Endothelial cell (in vitro differentiated cells): ENCODE measurements around the gene SLC22A23. TPM values are rescaled to one million over a fixed set of nuclear protein-coding genes. Genes with fewer than 3 reads are reported as not detected.

Source experiments
- DNase-seq: peaks from one replicate; pipeline ENCODE4 v3.0.0; 2021; ENCODE audit warnings: low spot score
- H3K27ac Mint-ChIP-seq: one replicate; pipeline ENCODE4 v1.8.0; 2021; ENCODE audit warnings: mixed read lengths, inconsistent platforms; ENCODE audit not compliant: unreplicated experiment
- H3K27me3 Mint-ChIP-seq: one replicate; pipeline ENCODE4 v1.8.0; 2021; ENCODE audit warnings: mild to moderate bottlenecking, moderate library complexity, mixed read lengths, inconsistent platforms; ENCODE audit not compliant: unreplicated experiment
- H3K36me3 Mint-ChIP-seq: one replicate; pipeline ENCODE4 v1.8.0; 2021; ENCODE audit warnings: mild to moderate bottlenecking, low read depth, mixed read lengths, inconsistent platforms; ENCODE audit not compliant: unreplicated experiment
- H3K4me1 Mint-ChIP-seq: one replicate; pipeline ENCODE4 v1.8.0; 2021; ENCODE audit warnings: mild to moderate bottlenecking, mixed read lengths, inconsistent platforms; ENCODE audit not compliant: unreplicated experiment
- H3K4me3 Mint-ChIP-seq: one replicate; pipeline ENCODE4 v1.8.0; 2021; ENCODE audit warnings: mild to moderate bottlenecking, mixed read lengths, inconsistent platforms; ENCODE audit not compliant: unreplicated experiment
- H3K9me3 Mint-ChIP-seq: one replicate; pipeline ENCODE4 v1.8.0; 2021; ENCODE audit warnings: mixed read lengths, inconsistent platforms; ENCODE audit not compliant: unreplicated experiment
- total RNA-seq: library from RNA; stranded (reverse); fragmentation: NEBNext Ultra II Directional; extraction: Animal tissue kit (Norgen Biotek cat#: 25700); gene quantifications from one replicate; pipeline ENCODE4 v1.2.1, GENCODE V29; 2021; ENCODE audit not compliant: unreplicated experiment
- TF ChIP-seq, protein P1 (sequence below): fragments of 200-600 bp; sonication (generic); IDR thresholded peaks from one replicate; pipeline ENCODE4 v1.5.0; 2021; ENCODE audit warnings: antibody characterized with exemption; ENCODE audit not compliant: unreplicated experiment

SLC22A23 gene
- total RNA-seq, 1 donor from 2014 or later, result 72.7 TPM

DNA sequence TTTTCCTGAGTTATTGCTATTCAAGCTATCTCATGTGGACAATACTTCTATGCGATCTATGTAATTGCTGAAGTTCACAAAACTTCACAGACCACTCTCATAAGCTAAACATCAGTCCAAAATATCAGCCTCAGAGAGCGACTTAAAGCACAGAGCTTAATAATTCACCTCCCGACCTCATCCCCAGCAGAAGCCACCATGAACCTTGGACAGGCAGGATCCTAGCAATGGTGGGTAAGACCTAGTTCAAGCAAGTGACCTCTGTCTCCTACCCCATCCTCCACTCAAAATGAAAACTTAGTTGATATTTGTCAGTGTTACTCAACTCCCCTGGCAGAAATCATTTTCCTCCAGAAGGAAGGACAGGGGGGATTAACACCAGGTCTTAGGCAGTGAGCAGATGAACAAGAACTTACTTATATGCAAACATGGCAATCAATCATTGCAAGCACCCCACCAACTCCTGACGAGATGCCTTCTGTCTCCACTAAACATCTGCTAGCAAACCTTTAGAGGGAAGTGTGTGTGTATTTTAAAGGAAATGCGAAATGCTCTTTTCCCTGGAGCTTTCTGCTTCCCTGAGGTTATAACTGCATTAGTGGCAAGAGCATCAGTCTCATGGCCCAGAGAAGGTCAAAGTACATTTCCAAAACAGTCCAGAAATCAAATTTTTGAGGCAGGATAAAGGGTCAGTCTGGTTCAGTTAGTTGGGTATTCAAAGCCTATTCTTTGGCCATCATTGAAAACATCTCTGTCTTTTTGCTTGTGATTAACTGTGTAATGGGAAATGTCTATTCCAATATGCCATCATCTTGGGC lies 90.0 kb downstream of the SLC22A23 start:
- DNase-seq, result no peak
- peaks cover 6% of the 10 kb centered on the region for H3K4me1 Mint-ChIP-seq
- peaks cover 11% of the 10 kb centered on the region for H3K36me3 Mint-ChIP-seq
- H3K9me3 Mint-ChIP-seq, result no peaks in the 10 kb centered on the region
- H3K27me3 Mint-ChIP-seq, result peaks cover 4% of the 10 kb centered on the region
- TF ChIP-seq, protein P1, sequence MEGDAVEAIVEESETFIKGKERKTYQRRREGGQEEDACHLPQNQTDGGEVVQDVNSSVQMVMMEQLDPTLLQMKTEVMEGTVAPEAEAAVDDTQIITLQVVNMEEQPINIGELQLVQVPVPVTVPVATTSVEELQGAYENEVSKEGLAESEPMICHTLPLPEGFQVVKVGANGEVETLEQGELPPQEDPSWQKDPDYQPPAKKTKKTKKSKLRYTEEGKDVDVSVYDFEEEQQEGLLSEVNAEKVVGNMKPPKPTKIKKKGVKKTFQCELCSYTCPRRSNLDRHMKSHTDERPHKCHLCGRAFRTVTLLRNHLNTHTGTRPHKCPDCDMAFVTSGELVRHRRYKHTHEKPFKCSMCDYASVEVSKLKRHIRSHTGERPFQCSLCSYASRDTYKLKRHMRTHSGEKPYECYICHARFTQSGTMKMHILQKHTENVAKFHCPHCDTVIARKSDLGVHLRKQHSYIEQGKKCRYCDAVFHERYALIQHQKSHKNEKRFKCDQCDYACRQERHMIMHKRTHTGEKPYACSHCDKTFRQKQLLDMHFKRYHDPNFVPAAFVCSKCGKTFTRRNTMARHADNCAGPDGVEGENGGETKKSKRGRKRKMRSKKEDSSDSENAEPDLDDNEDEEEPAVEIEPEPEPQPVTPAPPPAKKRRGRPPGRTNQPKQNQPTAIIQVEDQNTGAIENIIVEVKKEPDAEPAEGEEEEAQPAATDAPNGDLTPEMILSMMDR, result no peak
- no peak overlapping the region for H3K27ac Mint-ChIP-seq
- no peak overlapping the region for H3K4me3 Mint-ChIP-seq

DNA sequence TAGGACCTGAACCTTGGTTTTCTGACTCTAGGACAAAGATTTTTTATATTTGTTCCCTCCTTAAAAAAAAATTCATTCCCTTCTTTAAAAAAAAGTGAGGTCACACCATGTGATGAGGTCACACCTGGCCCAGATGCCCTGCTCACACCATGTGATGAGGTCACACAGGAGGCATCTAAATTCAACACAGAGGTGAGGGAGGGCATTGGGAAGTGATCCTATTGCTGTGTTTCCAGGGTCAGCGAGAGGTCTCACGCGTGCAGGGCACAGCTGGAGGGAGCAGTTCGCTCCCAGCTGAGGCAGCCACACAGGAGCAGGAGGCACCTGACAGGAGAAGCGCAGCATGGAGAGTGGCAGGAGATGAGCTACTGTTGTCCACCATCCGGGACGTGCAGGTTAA lies 92.5 kb downstream of the SLC22A23 start:
- peaks cover 9% of the 10 kb centered on the region for H3K4me1 Mint-ChIP-seq
- H3K27ac Mint-ChIP-seq, result no peak overlapping the region
- peaks cover 4% of the 10 kb centered on the region for H3K27me3 Mint-ChIP-seq
- TF ChIP-seq, protein P1, result no peak
- no peak for DNase-seq
- no peak overlapping the region for H3K4me3 Mint-ChIP-seq
- H3K36me3 Mint-ChIP-seq, result peaks cover 18% of the 10 kb centered on the region
- H3K9me3 Mint-ChIP-seq, result no peaks in the 10 kb centered on the region

DNA sequence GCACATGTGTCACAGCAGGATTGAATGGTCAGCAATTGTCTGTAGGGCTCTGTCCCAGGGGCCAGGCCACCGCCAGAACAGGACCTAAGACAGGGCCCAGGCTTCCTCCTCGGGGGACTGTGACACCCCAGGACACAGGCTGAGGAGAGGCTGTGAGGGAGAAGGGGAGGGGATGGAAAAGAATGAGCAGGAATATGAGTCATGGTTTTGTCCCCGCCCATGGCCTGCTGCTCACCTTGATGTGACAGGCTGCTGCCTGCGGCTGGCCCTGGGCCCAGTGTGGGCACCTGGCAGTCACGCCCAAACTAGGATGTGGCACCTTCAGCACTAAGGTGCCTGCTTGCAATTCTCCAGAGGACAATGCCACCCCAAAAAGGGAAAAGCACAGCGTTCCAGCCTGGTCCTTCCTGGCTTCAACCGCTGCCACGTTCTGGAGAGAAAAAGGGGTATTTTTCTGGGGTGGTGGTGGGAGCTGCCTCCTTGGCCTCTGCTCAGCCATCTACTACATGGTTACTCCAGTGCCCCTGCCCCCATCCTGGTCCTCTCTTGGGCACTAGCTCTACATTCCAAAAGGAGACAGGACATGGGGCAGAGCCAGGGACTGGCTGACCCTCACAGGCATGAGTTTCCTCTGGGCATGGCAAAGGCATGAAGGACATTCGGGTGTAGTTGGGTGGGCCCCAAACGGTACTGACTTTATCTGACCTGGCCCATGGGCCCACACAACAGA lies 93.4 kb downstream of the SLC22A23 start:
- no peak for DNase-seq
- H3K4me3 Mint-ChIP-seq, result no peak overlapping the region
- TF ChIP-seq, protein P1, result no peak
- peaks cover 22% of the 10 kb centered on the region for H3K36me3 Mint-ChIP-seq
- H3K9me3 Mint-ChIP-seq, result no peaks in the 10 kb centered on the region
- no peak overlapping the region for H3K27ac Mint-ChIP-seq
- H3K4me1 Mint-ChIP-seq, result peaks cover 15% of the 10 kb centered on the region
- H3K27me3 Mint-ChIP-seq, result peaks cover 4% of the 10 kb centered on the region

DNA sequence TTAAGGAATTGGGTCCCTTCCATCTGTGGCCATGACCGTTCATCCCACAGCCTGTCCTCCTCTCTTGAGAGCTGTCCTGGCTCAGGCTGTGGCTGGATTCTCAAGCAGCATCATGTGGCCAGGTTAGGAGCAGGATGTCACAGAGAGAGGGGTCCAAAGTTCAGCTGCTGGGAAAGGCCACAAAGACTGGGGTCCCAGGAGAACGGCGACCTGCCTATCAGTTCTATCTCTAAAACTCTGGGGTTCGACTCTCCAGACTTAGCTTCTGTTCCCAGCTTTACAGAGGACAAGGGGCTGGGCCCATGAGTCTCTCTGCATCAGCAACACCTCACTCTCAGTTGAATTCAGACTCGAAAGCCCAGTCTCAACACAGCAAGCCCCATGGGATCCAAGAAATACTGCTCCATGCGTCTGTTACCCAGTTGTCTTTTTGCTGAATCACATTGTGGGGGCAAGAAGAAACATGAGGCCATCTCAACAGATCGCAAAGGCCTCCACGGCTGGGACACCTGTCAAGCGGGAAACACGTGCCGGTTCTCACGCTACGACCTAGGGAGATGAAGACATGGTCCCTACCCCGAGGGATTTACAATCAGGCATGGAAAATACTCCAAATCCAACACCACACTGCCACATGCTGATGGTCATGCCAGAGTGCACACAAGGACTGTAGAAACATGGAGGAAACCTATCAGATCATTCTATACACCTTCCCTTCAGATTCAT lies 95.4 kb downstream of the SLC22A23 start:
- Mint-ChIP-seq H3K27ac (no peak overlapping the region), H3K4me3 (no peak overlapping the region), H3K36me3 (peaks cover 27% of the 10 kb centered on the region), H3K9me3 (no peaks in the 10 kb centered on the region), H3K4me1 (peaks cover 28% of the 10 kb centered on the region), H3K27me3 (peaks cover 5% of the 10 kb centered on the region)
- no peak for DNase-seq
- TF ChIP-seq, protein P1, result no peak

DNA sequence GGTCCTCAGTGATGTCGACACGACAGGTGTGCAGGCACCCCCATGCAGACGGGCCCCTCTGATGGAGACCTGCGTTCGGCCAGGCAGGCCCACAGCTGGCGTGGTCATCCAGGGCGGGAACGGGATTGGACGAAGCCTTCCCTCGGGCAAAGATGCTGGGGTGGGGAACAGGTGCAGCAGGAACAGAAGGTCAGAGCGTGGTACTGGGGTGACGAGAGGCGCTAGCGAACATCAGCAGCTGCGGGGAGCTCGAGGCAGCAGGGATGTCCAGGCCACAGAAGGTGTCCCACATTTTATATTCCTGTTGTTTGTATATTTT lies 96.2 kb downstream of the SLC22A23 start:
- Mint-ChIP-seq H3K9me3 (no peaks in the 10 kb centered on the region), H3K4me3 (no peak overlapping the region), H3K27ac (no peak overlapping the region), H3K4me1 (peaks cover 35% of the 10 kb centered on the region), H3K36me3 (peaks cover 28% of the 10 kb centered on the region), H3K27me3 (peaks cover 9% of the 10 kb centered on the region)
- TF ChIP-seq, protein P1, result no peak
- DNase-seq, result no peak
